ENCODE data around the gene MBD2. TPM values are rescaled to one million over a fixed set of nuclear protein-coding genes. Genes with fewer than 3 reads are reported as not detected.

The MBD2 gene
- total RNA-seq, 1 donor from 2014 or later: 150 TPM

DNA sequence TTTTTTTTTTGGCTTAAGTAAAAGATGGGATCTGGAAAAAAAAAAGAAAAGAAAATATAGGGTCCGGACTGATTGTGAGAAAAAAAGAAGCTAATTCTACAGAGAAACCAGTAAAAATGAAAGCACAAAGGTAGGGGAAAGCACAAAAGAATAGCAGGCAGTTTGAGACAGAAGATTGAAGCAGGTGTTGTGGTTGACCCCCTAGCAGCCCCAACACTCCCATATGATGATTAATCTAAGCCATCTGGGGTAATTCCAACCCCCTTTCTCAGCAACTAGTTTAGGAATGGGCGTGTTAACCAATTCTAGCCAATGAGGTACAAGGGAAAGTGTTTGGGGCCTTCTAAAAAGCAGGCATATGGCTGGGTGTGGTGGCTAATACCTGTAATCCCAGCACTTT is 77.0 kb downstream of the MBD2 start:
- Mint-ChIP-seq H3K9me3 (peaks cover 12% of the 10 kb centered on the region), H3K27ac (no peak overlapping the region), H3K27me3 (no peaks in the 10 kb centered on the region), H3K36me3 (ENCODE audit: low read depth) (peaks cover 11% of the 10 kb centered on the region), H3K4me1 (peaks cover 12% of the 10 kb centered on the region), H3K4me3 (no peak overlapping the region)
- CTCF ChIA-PET: no interaction called here
- POLR2A ChIA-PET: no interaction called here
- ATAC-seq (ENCODE audit: low read depth): no peak
- no peak for DNase-seq
- TF ChIP-seq, protein P1, sequence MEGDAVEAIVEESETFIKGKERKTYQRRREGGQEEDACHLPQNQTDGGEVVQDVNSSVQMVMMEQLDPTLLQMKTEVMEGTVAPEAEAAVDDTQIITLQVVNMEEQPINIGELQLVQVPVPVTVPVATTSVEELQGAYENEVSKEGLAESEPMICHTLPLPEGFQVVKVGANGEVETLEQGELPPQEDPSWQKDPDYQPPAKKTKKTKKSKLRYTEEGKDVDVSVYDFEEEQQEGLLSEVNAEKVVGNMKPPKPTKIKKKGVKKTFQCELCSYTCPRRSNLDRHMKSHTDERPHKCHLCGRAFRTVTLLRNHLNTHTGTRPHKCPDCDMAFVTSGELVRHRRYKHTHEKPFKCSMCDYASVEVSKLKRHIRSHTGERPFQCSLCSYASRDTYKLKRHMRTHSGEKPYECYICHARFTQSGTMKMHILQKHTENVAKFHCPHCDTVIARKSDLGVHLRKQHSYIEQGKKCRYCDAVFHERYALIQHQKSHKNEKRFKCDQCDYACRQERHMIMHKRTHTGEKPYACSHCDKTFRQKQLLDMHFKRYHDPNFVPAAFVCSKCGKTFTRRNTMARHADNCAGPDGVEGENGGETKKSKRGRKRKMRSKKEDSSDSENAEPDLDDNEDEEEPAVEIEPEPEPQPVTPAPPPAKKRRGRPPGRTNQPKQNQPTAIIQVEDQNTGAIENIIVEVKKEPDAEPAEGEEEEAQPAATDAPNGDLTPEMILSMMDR (IDR thresholded peaks at IDR 0.05): no peak
- intact Hi-C loops (cut with micrococcal nuclease): no loop called here

DNA sequence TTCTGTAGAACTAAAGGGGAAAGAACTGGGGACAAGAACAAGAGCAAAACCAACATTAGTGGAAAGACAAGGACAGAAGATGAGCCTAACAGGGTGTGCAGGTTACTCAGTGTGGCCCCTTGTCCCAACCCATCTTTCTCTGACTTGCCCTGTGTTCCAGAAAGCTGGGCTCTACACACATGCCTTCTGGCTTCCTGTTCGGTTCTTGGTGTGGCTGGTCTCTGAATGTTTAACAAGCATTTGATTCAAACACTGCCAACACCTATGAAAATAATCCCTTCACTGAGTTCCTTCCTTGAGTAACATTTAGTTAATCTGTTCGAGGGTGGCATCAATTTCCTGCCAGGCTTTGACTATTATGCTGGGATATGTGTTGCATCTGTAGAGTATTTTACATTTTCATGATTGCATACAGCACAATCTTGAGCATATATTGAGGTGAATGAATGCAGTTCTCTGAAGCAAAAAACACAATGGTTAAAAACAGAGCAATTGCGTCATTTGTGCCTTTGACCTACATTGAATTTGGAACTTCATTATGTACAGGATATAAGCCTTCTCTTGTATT is 83.3 kb downstream of the MBD2 start:
- Mint-ChIP-seq H3K4me1 (no peaks in the 10 kb centered on the region), H3K9me3 (peaks cover 27% of the 10 kb centered on the region), H3K27ac (no peak overlapping the region), H3K4me3 (no peak overlapping the region), H3K27me3 (no peaks in the 10 kb centered on the region), H3K36me3 (ENCODE audit: low read depth) (peaks cover 12% of the 10 kb centered on the region)
- TF ChIP-seq, protein P1 (IDR thresholded peaks at IDR 0.05): no peak
- DNase-seq (no peak), ATAC-seq (ENCODE audit: low read depth) (no peak)
- ChIA-PET POLR2A (no interaction called here), CTCF (no interaction called here)
- intact Hi-C loops (cut with micrococcal nuclease): no loop called here

GRCh38 chr18:54140641-54141040 is 83.8 kb downstream of the MBD2 start:
- no peak for ATAC-seq (ENCODE audit: low read depth)
- no peaks in the 10 kb centered on the region for H3K27me3 Mint-ChIP-seq
- TF ChIP-seq, protein P1 (IDR thresholded peaks at IDR 0.05): no peak
- H3K4me3 Mint-ChIP-seq: no peak overlapping the region
- ChIA-PET CTCF (no interaction called here), POLR2A (no interaction called here)
- intact Hi-C loops (cut with micrococcal nuclease): no loop called here
- H3K9me3 Mint-ChIP-seq: peaks cover 27% of the 10 kb centered on the region
- no peak overlapping the region for H3K27ac Mint-ChIP-seq
- DNase-seq: no peak
- peaks cover 12% of the 10 kb centered on the region for H3K36me3 Mint-ChIP-seq (ENCODE audit: low read depth)
- H3K4me1 Mint-ChIP-seq: no peaks in the 10 kb centered on the region

GRCh38 chr18:54135216-54135615 is 89.3 kb downstream of the MBD2 start:
- TF ChIP-seq, protein P1 (IDR thresholded peaks at IDR 0.05): no peak
- no peak for ATAC-seq (ENCODE audit: low read depth)
- POLR2A ChIA-PET: no interaction called here
- no peak overlapping the region for H3K4me3 Mint-ChIP-seq
- DNase-seq: no peak
- intact Hi-C loops (cut with micrococcal nuclease): no loop called here
- CTCF ChIA-PET: no interaction called here
- peaks cover 5% of the 10 kb centered on the region for H3K36me3 Mint-ChIP-seq (ENCODE audit: low read depth)
- no peak overlapping the region for H3K27ac Mint-ChIP-seq
- H3K27me3 Mint-ChIP-seq: no peaks in the 10 kb centered on the region
- H3K4me1 Mint-ChIP-seq: no peaks in the 10 kb centered on the region
- H3K9me3 Mint-ChIP-seq: peaks cover 11% of the 10 kb centered on the region

DNA sequence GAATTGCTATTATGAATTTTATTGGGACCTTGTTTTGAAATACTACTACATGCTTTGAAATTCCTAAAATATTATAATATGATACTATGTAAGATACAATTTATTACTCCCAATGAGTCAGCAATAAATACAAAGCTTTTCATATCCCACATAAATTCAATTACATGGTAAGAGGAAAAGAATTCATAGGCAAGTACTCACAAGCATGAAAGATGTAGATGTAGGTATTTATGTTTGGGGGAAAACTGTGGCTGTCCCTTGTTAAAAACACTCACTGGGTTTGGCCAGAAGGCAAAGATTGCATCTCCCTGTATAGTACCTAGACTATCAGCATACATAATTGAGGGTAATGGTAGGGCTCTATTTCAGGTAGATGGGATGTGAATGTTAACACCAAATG is 90.4 kb downstream of the MBD2 start:
- H3K4me1 Mint-ChIP-seq: peaks cover 5% of the 10 kb centered on the region
- intact Hi-C loops (cut with micrococcal nuclease): no loop called here
- H3K4me3 Mint-ChIP-seq: no peak overlapping the region
- DNase-seq (no peak), ATAC-seq (ENCODE audit: low read depth) (no peak)
- no peaks in the 10 kb centered on the region for H3K27me3 Mint-ChIP-seq
- H3K27ac Mint-ChIP-seq: no peak overlapping the region
- H3K9me3 Mint-ChIP-seq: peaks cover 8% of the 10 kb centered on the region
- TF ChIP-seq, protein P1 (IDR thresholded peaks at IDR 0.05): no peak
- ChIA-PET CTCF (interaction anchor here (0.6 kb wide), 1 partner anchor 26 kb away, joined by 3 read pairs; no protein-coding TSS in a partner anchor), POLR2A (no interaction called here)
- H3K36me3 Mint-ChIP-seq (ENCODE audit: low read depth): peaks cover 5% of the 10 kb centered on the region
